ENCODE measurements around the gene IL17F. TPM values are rescaled to one million over a fixed set of nuclear protein-coding genes. Genes with fewer than 3 reads are reported as not detected.

Gene IL17F
- total and polyA plus RNA-seq, 4 donors, result not detected

GRCh38 chr6:52216932-52217575 is 27.2 kb downstream of the IL17F start:
- no peak overlapping the region for H3K4me3 ChIP-seq (ENCODE audit: low read depth in 1 of 3, low read length in 3 of 3)
- H3K27me3 ChIP-seq (ENCODE audit: control insufficient read depth in 4 of 4, insufficient read depth in 4 of 4, low read length in 3 of 4), result no peaks in the 10 kb centered on the region
- WGBS, result 88% methylated on average over 5 of the region's 5 CpGs
- TF ChIP-seq RAD21 (IDR thresholded peaks at IDR 0.05) (no peak), EGR1 (IDR thresholded peaks at IDR 0.05; ENCODE audit: low read depth in 2 of 2) (no peak), ZBTB33 (IDR thresholded peaks at IDR 0.05) (no peak), HNF4A (conservative IDR thresholded peaks at IDR 0.05) (no peak), NR2F2 (IDR thresholded peaks at IDR 0.05) (no peak), YY1 (IDR thresholded peaks at IDR 0.05) (no peak), FOXA2 (IDR thresholded peaks at IDR 0.05) (no peak), JUND (IDR thresholded peaks at IDR 0.05) (no peak), HNF4G (IDR thresholded peaks at IDR 0.05) (no peak), RXRA (IDR thresholded peaks at IDR 0.05) (no peak), TAF1 (conservative IDR thresholded peaks at IDR 0.05) (no peak), SP1 (IDR thresholded peaks at IDR 0.05) (no peak), FOXA1 (IDR thresholded peaks at IDR 0.05) (no peak), ATF3 (IDR thresholded peaks at IDR 0.05) (no peak)
- TF ChIP-seq, protein P1, sequence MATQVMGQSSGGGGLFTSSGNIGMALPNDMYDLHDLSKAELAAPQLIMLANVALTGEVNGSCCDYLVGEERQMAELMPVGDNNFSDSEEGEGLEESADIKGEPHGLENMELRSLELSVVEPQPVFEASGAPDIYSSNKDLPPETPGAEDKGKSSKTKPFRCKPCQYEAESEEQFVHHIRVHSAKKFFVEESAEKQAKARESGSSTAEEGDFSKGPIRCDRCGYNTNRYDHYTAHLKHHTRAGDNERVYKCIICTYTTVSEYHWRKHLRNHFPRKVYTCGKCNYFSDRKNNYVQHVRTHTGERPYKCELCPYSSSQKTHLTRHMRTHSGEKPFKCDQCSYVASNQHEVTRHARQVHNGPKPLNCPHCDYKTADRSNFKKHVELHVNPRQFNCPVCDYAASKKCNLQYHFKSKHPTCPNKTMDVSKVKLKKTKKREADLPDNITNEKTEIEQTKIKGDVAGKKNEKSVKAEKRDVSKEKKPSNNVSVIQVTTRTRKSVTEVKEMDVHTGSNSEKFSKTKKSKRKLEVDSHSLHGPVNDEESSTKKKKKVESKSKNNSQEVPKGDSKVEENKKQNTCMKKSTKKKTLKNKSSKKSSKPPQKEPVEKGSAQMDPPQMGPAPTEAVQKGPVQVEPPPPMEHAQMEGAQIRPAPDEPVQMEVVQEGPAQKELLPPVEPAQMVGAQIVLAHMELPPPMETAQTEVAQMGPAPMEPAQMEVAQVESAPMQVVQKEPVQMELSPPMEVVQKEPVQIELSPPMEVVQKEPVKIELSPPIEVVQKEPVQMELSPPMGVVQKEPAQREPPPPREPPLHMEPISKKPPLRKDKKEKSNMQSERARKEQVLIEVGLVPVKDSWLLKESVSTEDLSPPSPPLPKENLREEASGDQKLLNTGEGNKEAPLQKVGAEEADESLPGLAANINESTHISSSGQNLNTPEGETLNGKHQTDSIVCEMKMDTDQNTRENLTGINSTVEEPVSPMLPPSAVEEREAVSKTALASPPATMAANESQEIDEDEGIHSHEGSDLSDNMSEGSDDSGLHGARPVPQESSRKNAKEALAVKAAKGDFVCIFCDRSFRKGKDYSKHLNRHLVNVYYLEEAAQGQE (IDR thresholded peaks at IDR 0.05), result no peak
- TF ChIP-seq, protein P2, sequence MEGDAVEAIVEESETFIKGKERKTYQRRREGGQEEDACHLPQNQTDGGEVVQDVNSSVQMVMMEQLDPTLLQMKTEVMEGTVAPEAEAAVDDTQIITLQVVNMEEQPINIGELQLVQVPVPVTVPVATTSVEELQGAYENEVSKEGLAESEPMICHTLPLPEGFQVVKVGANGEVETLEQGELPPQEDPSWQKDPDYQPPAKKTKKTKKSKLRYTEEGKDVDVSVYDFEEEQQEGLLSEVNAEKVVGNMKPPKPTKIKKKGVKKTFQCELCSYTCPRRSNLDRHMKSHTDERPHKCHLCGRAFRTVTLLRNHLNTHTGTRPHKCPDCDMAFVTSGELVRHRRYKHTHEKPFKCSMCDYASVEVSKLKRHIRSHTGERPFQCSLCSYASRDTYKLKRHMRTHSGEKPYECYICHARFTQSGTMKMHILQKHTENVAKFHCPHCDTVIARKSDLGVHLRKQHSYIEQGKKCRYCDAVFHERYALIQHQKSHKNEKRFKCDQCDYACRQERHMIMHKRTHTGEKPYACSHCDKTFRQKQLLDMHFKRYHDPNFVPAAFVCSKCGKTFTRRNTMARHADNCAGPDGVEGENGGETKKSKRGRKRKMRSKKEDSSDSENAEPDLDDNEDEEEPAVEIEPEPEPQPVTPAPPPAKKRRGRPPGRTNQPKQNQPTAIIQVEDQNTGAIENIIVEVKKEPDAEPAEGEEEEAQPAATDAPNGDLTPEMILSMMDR (IDR thresholded peaks at IDR 0.05; ENCODE audit: low read depth, low read length, missing input control), result no peak
- no peaks in the 10 kb centered on the region for H3K9me3 ChIP-seq (ENCODE audit: control insufficient read depth in 4 of 4, low read length in 3 of 4)
- DNase-seq (ENCODE audit: low spot score), result no peak
- no peak overlapping the region for H3K27ac ChIP-seq (ENCODE audit: low read depth in 1 of 2, low read length in 2 of 2)
- H3K4me1 ChIP-seq (ENCODE audit: control insufficient read depth in 4 of 4, insufficient read depth in 4 of 4, low read length in 3 of 4), result no peaks in the 10 kb centered on the region
- H3K9ac ChIP-seq (ENCODE audit: low read depth in 1 of 2, low read length in 2 of 2), result no peak overlapping the region
- no peaks in the 10 kb centered on the region for H3K36me3 ChIP-seq (ENCODE audit: control insufficient read depth in 4 of 4, insufficient read depth in 3 of 4, low read depth in 1 of 4, low read length in 3 of 4)

DNA sequence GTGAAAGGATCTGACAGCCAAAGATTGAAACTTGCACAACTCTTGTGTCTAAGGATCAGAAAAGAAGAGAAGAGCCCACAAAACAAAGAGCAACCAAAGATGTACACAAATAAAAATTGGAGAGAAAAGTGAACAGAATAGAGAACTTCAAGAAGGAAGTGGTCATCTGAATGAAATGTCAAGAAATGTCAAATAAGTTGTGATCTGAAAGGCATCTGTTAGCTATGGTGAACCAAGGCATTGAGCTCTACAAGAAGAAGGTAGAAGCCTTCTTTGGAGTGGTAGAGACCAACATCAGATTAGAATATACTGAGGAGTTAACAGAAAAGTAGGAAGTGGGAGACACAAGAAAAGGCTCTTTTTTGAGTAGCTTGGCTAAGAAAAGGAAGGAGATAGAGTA is 28.5 kb downstream of the IL17F start:
- no peak for DNase-seq (ENCODE audit: low spot score)
- no peaks in the 10 kb centered on the region for H3K9me3 ChIP-seq (ENCODE audit: control insufficient read depth in 4 of 4, low read length in 3 of 4)

More for the DNA sequence above, 28.5 kb downstream of the IL17F start:
- Histone ChIP-seq H3K27me3 (ENCODE audit: control insufficient read depth in 4 of 4, insufficient read depth in 4 of 4, low read length in 3 of 4) (no peaks in the 10 kb centered on the region), H3K27ac (ENCODE audit: low read depth in 1 of 2, low read length in 2 of 2) (no peak overlapping the region), H3K4me1 (ENCODE audit: control insufficient read depth in 4 of 4, insufficient read depth in 4 of 4, low read length in 3 of 4) (no peaks in the 10 kb centered on the region), H3K4me3 (ENCODE audit: low read depth in 1 of 3, low read length in 3 of 3) (no peak overlapping the region), H3K9ac (ENCODE audit: low read depth in 1 of 2, low read length in 2 of 2) (no peak overlapping the region), H3K36me3 (ENCODE audit: control insufficient read depth in 4 of 4, insufficient read depth in 3 of 4, low read depth in 1 of 4, low read length in 3 of 4) (no peaks in the 10 kb centered on the region)
- TF ChIP-seq ATF3 (IDR thresholded peaks at IDR 0.05) (no peak), EGR1 (IDR thresholded peaks at IDR 0.05; ENCODE audit: low read depth in 2 of 2) (no peak), HNF4G (IDR thresholded peaks at IDR 0.05) (no peak), HNF4A (conservative IDR thresholded peaks at IDR 0.05) (no peak), FOXA2 (IDR thresholded peaks at IDR 0.05) (no peak), TAF1 (conservative IDR thresholded peaks at IDR 0.05) (no peak), RXRA (IDR thresholded peaks at IDR 0.05) (no peak), JUND (IDR thresholded peaks at IDR 0.05) (no peak)
- TF ChIP-seq, protein P3, sequence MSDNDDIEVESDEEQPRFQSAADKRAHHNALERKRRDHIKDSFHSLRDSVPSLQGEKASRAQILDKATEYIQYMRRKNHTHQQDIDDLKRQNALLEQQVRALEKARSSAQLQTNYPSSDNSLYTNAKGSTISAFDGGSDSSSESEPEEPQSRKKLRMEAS (IDR thresholded peaks at IDR 0.05), result no peak

Data from liver (tissue), 9 donors.